WI38 (cell line): ENCODE results near the gene NGFR.
"Not testable (repeated sequence)": the region's sequence is repeated elsewhere in the genome, so short reads cannot be mapped to it uniquely, and the experiment has no call there.

Experiments
- H3K4me3 ChIP-seq: 2 replicates; pipeline ENCODE4 v1.5.1; 2011; ENCODE audit warnings: low read depth, mild to moderate bottlenecking, control low read depth, low read length
- TF ChIP-seq, protein P1 (sequence below): IDR thresholded peaks from 2 replicates; pipeline ENCODE4 v1.5.1; 2012; ENCODE audit warnings: low read depth, mild to moderate bottlenecking, control low read depth, low read length

The NGFR gene

DNA sequence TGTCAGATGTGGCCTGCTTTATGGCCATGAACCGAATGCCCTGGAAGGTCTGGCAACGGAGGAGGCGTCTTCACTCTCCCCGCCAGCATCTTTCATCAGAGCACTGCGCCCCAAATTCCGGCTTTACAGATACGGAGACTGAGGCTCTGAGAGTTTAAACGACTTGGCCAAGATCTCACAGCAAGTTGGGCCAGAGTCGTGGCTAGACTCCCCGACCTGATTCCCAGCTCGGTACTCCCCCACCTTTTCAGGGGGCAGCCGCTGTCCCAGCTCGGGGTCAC is 1.7 kb downstream of the NGFR start:
- TF ChIP-seq, protein P1, sequence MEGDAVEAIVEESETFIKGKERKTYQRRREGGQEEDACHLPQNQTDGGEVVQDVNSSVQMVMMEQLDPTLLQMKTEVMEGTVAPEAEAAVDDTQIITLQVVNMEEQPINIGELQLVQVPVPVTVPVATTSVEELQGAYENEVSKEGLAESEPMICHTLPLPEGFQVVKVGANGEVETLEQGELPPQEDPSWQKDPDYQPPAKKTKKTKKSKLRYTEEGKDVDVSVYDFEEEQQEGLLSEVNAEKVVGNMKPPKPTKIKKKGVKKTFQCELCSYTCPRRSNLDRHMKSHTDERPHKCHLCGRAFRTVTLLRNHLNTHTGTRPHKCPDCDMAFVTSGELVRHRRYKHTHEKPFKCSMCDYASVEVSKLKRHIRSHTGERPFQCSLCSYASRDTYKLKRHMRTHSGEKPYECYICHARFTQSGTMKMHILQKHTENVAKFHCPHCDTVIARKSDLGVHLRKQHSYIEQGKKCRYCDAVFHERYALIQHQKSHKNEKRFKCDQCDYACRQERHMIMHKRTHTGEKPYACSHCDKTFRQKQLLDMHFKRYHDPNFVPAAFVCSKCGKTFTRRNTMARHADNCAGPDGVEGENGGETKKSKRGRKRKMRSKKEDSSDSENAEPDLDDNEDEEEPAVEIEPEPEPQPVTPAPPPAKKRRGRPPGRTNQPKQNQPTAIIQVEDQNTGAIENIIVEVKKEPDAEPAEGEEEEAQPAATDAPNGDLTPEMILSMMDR = no peak
- H3K4me3 ChIP-seq = no peak overlapping the region

DNA sequence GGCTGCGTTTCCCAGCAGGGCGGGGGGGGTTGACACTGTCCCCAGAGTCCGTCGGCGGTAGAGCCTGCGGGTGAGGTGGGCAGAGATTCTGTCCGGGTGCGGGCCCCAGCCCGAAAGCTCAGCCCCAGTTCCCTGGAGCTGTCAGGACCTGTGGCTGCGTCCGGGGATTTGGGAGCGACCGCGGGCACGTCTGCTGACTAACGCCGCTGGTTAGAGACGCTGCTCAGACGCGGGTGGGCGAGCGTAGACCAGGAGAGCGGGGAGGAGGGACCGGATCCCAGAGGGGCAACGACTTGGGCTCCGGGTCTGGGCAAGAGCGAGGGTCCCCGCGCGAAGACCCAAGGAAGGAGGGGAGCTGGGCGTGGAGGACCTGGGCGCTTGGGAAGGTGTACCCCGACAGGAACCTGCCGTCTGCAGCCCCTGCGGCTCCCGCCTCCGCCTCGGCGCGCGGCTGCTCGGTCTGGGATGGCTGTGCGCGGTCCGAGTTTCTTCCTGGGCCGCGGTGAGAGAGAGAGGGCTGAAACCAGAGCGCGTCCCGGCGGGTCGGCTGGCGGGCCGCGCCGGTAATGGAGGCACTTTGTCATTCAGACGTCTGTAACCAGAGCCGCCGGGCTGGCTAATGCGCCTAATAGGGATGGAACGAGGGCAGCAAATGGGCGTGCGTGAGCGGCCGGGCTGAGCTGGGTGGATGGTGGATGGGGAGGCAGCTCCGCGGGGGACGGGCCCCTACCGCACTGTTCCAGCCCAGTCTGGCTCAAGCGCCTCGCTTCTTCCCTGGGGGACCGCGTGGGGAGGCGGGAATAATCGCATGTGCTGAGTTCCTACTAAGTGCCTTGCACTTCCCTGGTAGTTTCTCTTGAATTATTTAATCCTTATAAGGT is 2.3 kb downstream of the NGFR start:
- TF ChIP-seq, protein P1 = no peak
- H3K4me3 ChIP-seq = no peak overlapping the region

DNA sequence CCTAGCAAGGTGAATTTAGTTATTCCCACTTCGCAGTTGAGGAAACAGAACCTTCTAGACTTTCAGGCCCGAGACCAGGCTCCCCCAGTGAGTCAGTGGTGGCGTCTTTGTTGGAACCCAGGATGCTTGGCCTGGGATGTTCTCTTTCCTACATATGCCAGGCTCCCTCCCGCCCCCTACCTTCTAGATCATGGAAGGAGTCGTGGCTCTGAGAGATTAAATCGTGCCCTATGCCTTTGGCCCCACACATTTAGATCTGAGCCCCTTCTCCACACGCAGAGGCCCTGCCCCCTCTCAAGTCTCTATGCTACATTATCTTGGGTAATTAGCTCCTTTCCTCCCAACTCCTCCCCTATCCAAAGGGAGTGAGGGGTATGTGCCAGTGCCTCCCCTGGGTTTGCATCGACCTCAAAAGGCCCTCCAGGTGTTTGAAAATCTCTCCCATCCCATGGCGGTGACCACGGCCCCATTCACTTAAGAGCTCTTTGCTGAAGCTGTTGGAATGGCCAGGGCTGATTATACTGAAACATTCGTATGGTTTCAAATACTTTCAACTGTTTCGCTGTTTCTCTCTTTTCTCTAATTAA is 3.0 kb downstream of the NGFR start:
- TF ChIP-seq, protein P1 = no peak
- H3K4me3 ChIP-seq = no peak overlapping the region

DNA sequence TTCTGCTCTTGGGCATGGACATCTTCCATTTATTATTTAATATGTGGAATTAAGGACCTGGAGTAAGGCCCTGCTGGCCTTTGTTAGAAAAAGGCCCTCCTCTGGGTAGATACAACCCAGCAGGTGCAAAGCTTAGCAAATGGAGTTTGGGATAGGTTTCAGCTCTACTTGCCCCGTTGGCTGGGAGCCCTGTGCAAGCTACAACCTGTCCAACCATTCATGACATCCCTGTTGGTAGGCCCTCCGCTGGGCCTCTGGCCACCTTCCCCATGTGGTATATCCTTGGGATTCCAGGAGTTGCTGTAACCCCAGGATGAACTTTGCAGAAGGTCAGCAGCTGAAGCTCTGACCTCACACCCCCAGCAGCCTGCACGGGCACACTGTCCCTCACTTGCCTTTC is 6.4 kb downstream of the NGFR start:
- no peak overlapping the region for H3K4me3 ChIP-seq
- TF ChIP-seq, protein P1 = no peak

DNA sequence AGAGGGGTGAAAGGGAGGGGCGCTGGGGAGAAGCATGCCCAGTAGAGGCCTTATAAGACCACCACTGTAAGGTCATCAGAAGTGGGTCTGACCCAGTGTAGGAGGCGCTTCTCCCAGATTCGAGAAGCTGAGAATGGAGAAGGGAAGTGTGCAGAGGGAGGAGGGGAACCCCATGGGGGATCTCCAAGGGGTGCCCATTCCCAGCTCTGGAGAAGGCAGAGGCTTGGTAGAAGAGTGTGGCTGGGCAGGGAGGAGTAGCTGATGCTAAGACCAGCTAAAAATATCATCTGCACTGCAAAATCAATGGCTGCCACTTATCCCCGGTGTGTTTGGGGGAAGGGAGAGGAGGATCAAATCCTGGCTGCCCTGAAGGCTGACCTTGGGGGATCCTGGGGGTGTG is 7.2 kb downstream of the NGFR start:
- TF ChIP-seq, protein P1 = no peak
- H3K4me3 ChIP-seq = no peak overlapping the region

DNA sequence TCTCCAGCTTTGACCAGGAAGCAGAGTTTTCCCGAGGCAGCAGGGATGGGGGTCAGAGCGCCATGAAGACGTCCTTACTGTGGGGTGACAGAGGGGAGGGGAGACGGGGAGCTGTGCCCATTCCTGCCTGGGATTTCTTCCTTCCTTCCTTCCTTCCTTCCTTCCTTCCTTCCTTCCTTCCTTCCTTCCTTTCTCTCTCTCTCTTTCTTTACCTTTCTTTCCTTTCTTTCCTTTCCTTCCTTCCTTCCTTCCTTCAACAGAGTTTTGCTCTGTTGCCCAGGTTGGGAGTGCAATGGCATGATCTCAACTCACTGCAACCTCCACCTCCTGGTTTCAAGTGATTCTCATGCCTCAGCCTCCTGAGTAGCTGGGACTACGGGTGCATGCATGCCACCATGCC is 7.6 kb downstream of the NGFR start:
- not testable (repeated sequence) for H3K4me3 ChIP-seq

DNA sequence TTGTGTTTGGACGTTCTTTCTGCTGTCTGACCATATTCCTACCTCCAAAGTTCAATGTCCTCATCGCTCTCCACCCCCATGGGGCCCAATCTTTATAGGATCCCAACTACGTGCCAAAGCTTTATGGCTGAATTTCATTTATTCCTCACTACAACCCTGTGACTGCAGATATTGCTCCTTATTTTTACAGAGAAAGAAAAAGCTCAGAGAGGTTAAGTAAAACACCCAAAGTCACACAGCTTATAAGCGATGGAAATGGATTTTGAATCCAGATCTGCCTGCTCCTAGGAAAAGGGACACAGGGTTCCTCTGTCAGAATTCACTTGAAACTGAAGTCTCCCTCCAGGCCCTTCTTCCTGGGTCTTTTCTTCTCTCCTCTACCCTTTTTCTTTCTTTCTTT is 9.3 kb downstream of the NGFR start:
- TF ChIP-seq, protein P1 = no peak
- no peak overlapping the region for H3K4me3 ChIP-seq
